Lung (tissue), 12 donors: ENCODE results near the gene PUS10. TPM values are rescaled to one million over a fixed set of nuclear protein-coding genes. Genes with fewer than 3 reads are reported as not detected.

Experiments used
- ATAC-seq: fragments of 200-7000 bp; cut with Tn5 transposase; one replicate; pipeline ENCODE4 v1.9.1; 2020; ENCODE audit warnings: moderate number of reproducible peaks; ENCODE audit not compliant: insufficient read depth, low FRiP score
- DNase-seq, 3 donors: peaks; one replicate each; pipeline ENCODE4 v3.0.0-alpha.2; 2013 to 2017
- H3K27ac ChIP-seq, 2 donors: one replicate each; pipeline ENCODE4 v1.5.1; 2013; ENCODE audit warnings: mild to moderate bottlenecking in 2 of 2, moderate library complexity in 2 of 2, control low read depth in 1 of 2, inconsistent platforms in 1 of 2, low read depth in 1 of 2, low read length in 1 of 2
- H3K27me3 ChIP-seq, 3 donors: one replicate each; pipeline ENCODE4 v1.5.1; 2013; ENCODE audit warnings: low read length in 2 of 3; ENCODE audit not compliant: control insufficient read depth in 3 of 3, insufficient read depth in 3 of 3
- H3K36me3 ChIP-seq, 4 donors: one replicate each; pipeline ENCODE4 v1.5.1; 2013; ENCODE audit warnings: low read length in 4 of 4, mild to moderate bottlenecking in 1 of 4, moderate library complexity in 1 of 4; ENCODE audit not compliant: control insufficient read depth in 4 of 4, insufficient read depth in 4 of 4
- H3K4me1 ChIP-seq, 5 donors: one replicate each; pipeline ENCODE4 v1.5.1; 2013; ENCODE audit warnings: low read length in 5 of 5, mild to moderate bottlenecking in 2 of 5, moderate library complexity in 1 of 5; ENCODE audit not compliant: control insufficient read depth in 5 of 5, insufficient read depth in 5 of 5
- H3K4me3 ChIP-seq: one replicate; pipeline ENCODE4 v1.5.1; 2013; ENCODE audit warnings: mild to moderate bottlenecking, control low read depth, moderate library complexity
- H3K9ac ChIP-seq, 2 donors: one replicate each; pipeline ENCODE4 v1.5.1; 2013; ENCODE audit warnings: low read length in 2 of 2, control low read depth in 1 of 2; ENCODE audit not compliant: insufficient read depth in 1 of 2
- H3K9me3 ChIP-seq, 4 donors: one replicate each; pipeline ENCODE4 v1.5.1; 2013; ENCODE audit warnings: low read length in 3 of 4, mild to moderate bottlenecking in 1 of 4, moderate library complexity in 1 of 4; ENCODE audit not compliant: control insufficient read depth in 4 of 4, insufficient read depth in 3 of 4
- CTCF ChIP-seq: IDR thresholded peaks from 2 replicates; pipeline ENCODE4 v1.5.1; 2012; ENCODE audit warnings: mild to moderate bottlenecking; ENCODE audit errors: control extremely low read depth, extremely low read depth
- WGBS, 2 donors: extraction: QIAGEN DNeasy Blood & Tissue Kit; methylation state at CpG; one replicate each; pipeline ENCODE4 v1.1.7; 2013; 5-methylcytosine and 5-hydroxymethylcytosine counted together
- polyA plus RNA-seq, 2 donors: library from polyadenylated mRNA; stranded (reverse); fragments of 200-250 nt; gene quantifications; one replicate each; pipeline ENCODE4 v1.2.1, GENCODE V29; 2013
- total RNA-seq, 2 donors: library from RNA; depleted of rRNA in 1 of 2; stranded (reverse); fragments of >200 nt in 1 of 2; gene quantifications; one replicate each; pipeline ENCODE4 v1.2.1, GENCODE V29; 2014 to 2021
- donor health status: control.
- donor health status: control.
- donor health status: Bipolar disorder and iron deficiency.
- donor health status: healthy.
- donor health status: DM: yes; HTN: yes; CAD: no.

The PUS10 gene
- total and polyA plus RNA-seq, 4 donors: 3.4 to 15.8 (median 5.9) TPM

- peaks cover 0 to 7% (median 1%) of the 10 kb centered on the region in 5 donors for H3K4me1 ChIP-seq
- no peak for ATAC-seq
Observed at GRCh38 chr2:61011678-61012077, 6.4 kb downstream of the PUS10 start.

GRCh38 chr2:61009355-61009754, 8.7 kb downstream of the PUS10 start:
- no peak for DNase-seq
- H3K9me3 ChIP-seq: no peaks in the 10 kb centered on the region
- peaks cover 0 to 1% (median 0%) of the 10 kb centered on the region in 5 donors for H3K4me1 ChIP-seq
- no peak overlapping the region for H3K27ac ChIP-seq
- TF ChIP-seq CTCF: no peak
- H3K4me3 ChIP-seq: no peak overlapping the region
- no peak overlapping the region for H3K9ac ChIP-seq
- no peak for ATAC-seq
- H3K27me3 ChIP-seq: no peaks in the 10 kb centered on the region
- H3K36me3 ChIP-seq: no peaks in the 10 kb centered on the region

More at GRCh38 chr2:61011678-61012077, 6.4 kb downstream of the PUS10 start:
- no peak for TF ChIP-seq CTCF
- Histone ChIP-seq H3K9ac (no peak overlapping the region), H3K27me3 (no peaks in the 10 kb centered on the region), H3K9me3 (no peaks in the 10 kb centered on the region), H3K4me3 (no peak overlapping the region), H3K36me3 (no peaks in the 10 kb centered on the region), H3K27ac (no peak overlapping the region)
- WGBS, 2 donors: 45 to 69% methylated on average over 1 of the region's 1 CpG
- no peak for DNase-seq

GRCh38 chr2:61006486-61007105, 11.5 kb downstream of the PUS10 start:
- no peak for DNase-seq

More at GRCh38 chr2:61006486-61007105, 11.5 kb downstream of the PUS10 start:
- H3K4me1 ChIP-seq: no peaks in the 10 kb centered on the region
- H3K27ac ChIP-seq: no peak overlapping the region
- no peak for ATAC-seq
- no peak for TF ChIP-seq CTCF
- H3K36me3 ChIP-seq: no peaks in the 10 kb centered on the region
- H3K4me3 ChIP-seq: no peak overlapping the region
- H3K9ac ChIP-seq: no peak overlapping the region
- H3K9me3 ChIP-seq: no peaks in the 10 kb centered on the region
- no peaks in the 10 kb centered on the region for H3K27me3 ChIP-seq
